Panc1 (cell line): ENCODE results near the gene PXN.

Source experiments
- CTCF ChIP-seq: fragments of 450-650 bp; IDR thresholded peaks from 2 replicates; pipeline ENCODE4 v1.5.1; 2017; ENCODE audit warnings: mild to moderate bottlenecking
- POLR2AphosphoS5 ChIP-seq: IDR thresholded peaks from 2 replicates; pipeline ENCODE4 v1.6.1; 2012; ENCODE audit warnings: mild to moderate bottlenecking, low read depth, low read length, moderate library complexity
- SIN3A ChIP-seq: IDR thresholded peaks from 2 replicates; pipeline ENCODE4 v1.6.1; 2012; ENCODE audit warnings: low read depth, mild to moderate bottlenecking, low read length, moderate library complexity, borderline replicate concordance; ENCODE audit not compliant: insufficient read depth

GRCh38 chr12:120241561-120242274, 23.8 kb downstream of the PXN start:
- no peak for TF ChIP-seq CTCF
- TF ChIP-seq SIN3A: no peak
- no peak for TF ChIP-seq POLR2AphosphoS5
